Activated CD4-positive, alpha-beta memory T cell treated with anti-CD3 and anti-CD28 coated beads, Interleukin-2, amount 10 ng/mL, durations not matched to agents 7 days and 5 days (primary cell): ENCODE results near the gene CTTN. TPM values are rescaled to one million over a fixed set of nuclear protein-coding genes. Genes with fewer than 3 reads are reported as not detected.

Experiments
- CTCF ChIA-PET: fragments of 350-600 bp; sonication (Branson Sonifier 250); formaldehyde crosslinking; loops from one replicate; lab custom pipeline; 2021; ENCODE audit warnings: antibody characterized with exemption, inconsistent platforms; lab: Charles Lee
- POLR2A ChIA-PET: fragments of 350-600 bp; sonication (Branson Sonifier 250); formaldehyde crosslinking; loops from one replicate; lab custom pipeline; 2021; ENCODE audit warnings: antibody characterized with exemption; lab: Charles Lee
- DNase-seq: peaks from one replicate; pipeline ENCODE4 v3.0.0-alpha.2; 2020
- H3K27ac Mint-ChIP-seq: one replicate; pipeline ENCODE4 v1.8.0; 2021; ENCODE audit warnings: mild to moderate bottlenecking, mixed read lengths
- H3K27me3 Mint-ChIP-seq: one replicate; pipeline ENCODE4 v1.8.0; 2021; ENCODE audit warnings: mixed read lengths
- H3K36me3 Mint-ChIP-seq: one replicate; pipeline ENCODE4 v1.8.0; 2021; ENCODE audit warnings: low read depth, mixed read lengths
- H3K4me1 Mint-ChIP-seq: one replicate; pipeline ENCODE4 v1.8.0; 2021; ENCODE audit warnings: mixed read lengths
- H3K4me3 Mint-ChIP-seq: one replicate; pipeline ENCODE4 v1.8.0; 2021; ENCODE audit warnings: mild to moderate bottlenecking, mixed read lengths
- H3K9me3 Mint-ChIP-seq: one replicate; pipeline ENCODE4 v1.8.0; 2021; ENCODE audit warnings: mixed read lengths
- total RNA-seq, 2 experiments: library from RNA; stranded (reverse); gene quantifications; one replicate each; pipeline ENCODE4 v1.2.3, GENCODE V29; 2021

The CTTN gene
- total RNA-seq, 2 experiments from 2014 or later = 1.7 to 1.9 TPM

GRCh38 chr11:70486026-70486415, 87.7 kb downstream of the CTTN start:
- Mint-ChIP-seq H3K36me3 (no peaks in the 10 kb centered on the region), H3K27ac (no peak overlapping the region), H3K27me3 (no peaks in the 10 kb centered on the region), H3K4me3 (no peak overlapping the region), H3K4me1 (no peaks in the 10 kb centered on the region), H3K9me3 (peaks cover 2% of the 10 kb centered on the region)
- ChIA-PET POLR2A (no interaction called here), CTCF (no interaction called here)
- DNase-seq = no peak

Other genes starting within 250 kb of the CTTN start
- gene FADD, start 195.2 kb upstream of the CTTN start, total RNA-seq = 10 to 100 TPM; 39.5 to 39.8 TPM
- gene PPFIA1, start 127.8 kb upstream of the CTTN start, total RNA-seq = 10 to 100 TPM; 22.5 to 23.8 TPM